IMR-90 (cell line): ENCODE measurements around the gene ADPRHL1. TPM values are rescaled to one million over a fixed set of nuclear protein-coding genes. Genes with fewer than 3 reads are reported as not detected.

Source experiments
- BHLHE40 ChIP-seq: fragments of 150-350 bp; IDR thresholded peaks from 2 replicates; pipeline ENCODE4 v1.6.1; 2016; ENCODE audit warnings: mild to moderate bottlenecking, low read depth, low read length
- MAZ ChIP-seq: IDR thresholded peaks from 2 replicates; pipeline ENCODE4 v1.6.1; 2012; ENCODE audit warnings: low read depth, mild to moderate bottlenecking, low read length, improper control_type of control experiment, moderate library complexity, borderline replicate concordance
- polyA plus RNA-seq, 3 experiments: library from polyadenylated mRNA; depleted of rRNA; stranded (reverse); fragments of >200 nt; gene quantifications; 2 replicates each; pipeline ENCODE4 v1.2.3, GENCODE V29; 2012; ENCODE audit warnings: low replicate concordance in 1 of 3
- total RNA-seq: library from RNA; depleted of rRNA; stranded (reverse); fragments of >200 nt; gene quantifications from 2 replicates; pipeline ENCODE4 v1.2.3, GENCODE V29; 2012
- TF ChIP-seq, protein P1 (sequence below): fragments of 150-350 bp; IDR thresholded peaks from 2 replicates; pipeline ENCODE4 v1.6.1; 2017; ENCODE audit warnings: mild to moderate bottlenecking, antibody characterized with exemption, low read length, low read depth

Gene ADPRHL1
- total and polyA plus RNA-seq, 2 of the 4 experiments (the other 2 are of a cell fraction), result 0.36 to 0.67 TPM

GRCh38 chr13:113489549-113490495 is 36.5 kb upstream of the ADPRHL1 start (continued):
- TF ChIP-seq, protein P1, sequence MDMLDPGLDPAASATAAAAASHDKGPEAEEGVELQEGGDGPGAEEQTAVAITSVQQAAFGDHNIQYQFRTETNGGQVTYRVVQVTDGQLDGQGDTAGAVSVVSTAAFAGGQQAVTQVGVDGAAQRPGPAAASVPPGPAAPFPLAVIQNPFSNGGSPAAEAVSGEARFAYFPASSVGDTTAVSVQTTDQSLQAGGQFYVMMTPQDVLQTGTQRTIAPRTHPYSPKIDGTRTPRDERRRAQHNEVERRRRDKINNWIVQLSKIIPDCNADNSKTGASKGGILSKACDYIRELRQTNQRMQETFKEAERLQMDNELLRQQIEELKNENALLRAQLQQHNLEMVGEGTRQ, result no peak
- TF ChIP-seq BHLHE40, result no peak
- TF ChIP-seq MAZ, result no peak
